HG02943 (cell line): Measurements from ENCODE around the gene SLC6A13.
"Not testable (repeated sequence)": the region's sequence is repeated elsewhere in the genome, so short reads cannot be mapped to it uniquely, and the experiment has no call there.

Source experiments
- ATAC-seq: cut with Tn5 transposase; IDR thresholded peaks from one replicate; pipeline ENCODE4 v1.9.1; 2021; ENCODE audit warnings: mild to moderate bottlenecking, low read depth, moderate library complexity; ENCODE audit not compliant: unreplicated experiment

SLC6A13 gene

GRCh38 chr12:236445-236844 lies 26.2 kb downstream of the SLC6A13 start:
- ATAC-seq: no peak

DNA sequence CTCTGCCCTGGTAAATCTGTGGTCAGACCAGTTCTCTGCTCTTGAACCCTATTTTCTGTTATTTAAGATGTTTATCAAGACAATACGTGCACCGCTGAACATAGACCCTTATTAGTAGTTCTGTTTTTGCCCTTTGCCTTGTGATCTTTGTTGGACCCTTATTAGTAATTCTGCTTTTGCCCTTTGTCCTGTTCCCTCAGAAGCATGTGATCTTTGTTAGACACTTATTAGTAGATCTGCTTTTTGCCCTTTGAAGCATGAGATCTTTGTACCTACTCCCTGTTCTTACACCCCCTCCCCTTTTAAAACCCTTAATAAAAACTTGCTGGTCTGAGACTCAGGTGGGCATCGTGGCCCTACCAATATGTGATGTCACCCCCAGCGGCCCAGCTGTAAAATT lies 26.7 kb downstream of the SLC6A13 start:
- ATAC-seq: not testable (repeated sequence)

DNA sequence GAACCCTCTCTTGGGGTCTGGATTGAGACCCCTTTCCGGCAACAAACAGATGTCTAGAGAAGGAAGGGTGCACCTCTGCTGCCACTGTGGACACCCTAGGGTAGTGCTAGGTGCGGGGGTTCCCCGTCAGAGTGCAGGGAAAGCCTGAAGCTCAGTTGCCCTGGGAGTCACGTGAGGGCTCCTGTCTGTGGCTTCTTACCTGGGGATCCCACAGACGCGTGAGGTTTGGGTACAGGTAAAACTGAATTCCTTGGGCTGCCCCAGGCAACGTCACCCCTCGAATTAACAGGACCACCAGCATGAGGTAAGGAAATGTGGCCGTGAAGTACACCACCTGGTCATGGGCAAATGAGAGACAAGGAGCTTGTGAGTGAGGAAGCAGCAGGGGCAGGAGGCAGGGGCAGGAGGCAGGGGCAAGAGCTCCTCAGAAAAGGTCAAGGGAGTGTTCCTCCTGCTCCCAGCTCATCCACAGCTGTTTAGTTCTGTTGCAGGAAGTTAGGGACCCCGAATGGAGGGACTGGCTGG lies 27.7 kb downstream of the SLC6A13 start:
- ATAC-seq: no peak

GRCh38 chr12:234019-234418 lies 28.6 kb downstream of the SLC6A13 start:
- no peak for ATAC-seq

DNA sequence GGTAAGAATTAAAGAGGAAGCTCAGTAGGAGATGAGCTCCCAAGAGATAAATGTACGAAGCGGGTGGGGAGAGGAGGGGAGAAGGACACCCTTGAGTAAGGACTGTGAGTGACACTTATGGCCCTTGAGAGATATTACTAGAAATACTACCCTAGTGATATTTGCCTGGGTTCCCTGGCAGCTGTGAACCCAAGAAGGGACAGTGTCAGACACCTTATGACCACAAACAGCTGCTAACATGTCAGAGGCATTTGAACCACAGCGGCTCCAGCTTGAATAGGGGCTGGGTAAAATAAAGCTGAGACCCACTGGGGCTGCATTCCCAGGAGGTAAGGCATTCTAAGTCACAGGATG lies 29.0 kb downstream of the SLC6A13 start:
- no peak for ATAC-seq

DNA sequence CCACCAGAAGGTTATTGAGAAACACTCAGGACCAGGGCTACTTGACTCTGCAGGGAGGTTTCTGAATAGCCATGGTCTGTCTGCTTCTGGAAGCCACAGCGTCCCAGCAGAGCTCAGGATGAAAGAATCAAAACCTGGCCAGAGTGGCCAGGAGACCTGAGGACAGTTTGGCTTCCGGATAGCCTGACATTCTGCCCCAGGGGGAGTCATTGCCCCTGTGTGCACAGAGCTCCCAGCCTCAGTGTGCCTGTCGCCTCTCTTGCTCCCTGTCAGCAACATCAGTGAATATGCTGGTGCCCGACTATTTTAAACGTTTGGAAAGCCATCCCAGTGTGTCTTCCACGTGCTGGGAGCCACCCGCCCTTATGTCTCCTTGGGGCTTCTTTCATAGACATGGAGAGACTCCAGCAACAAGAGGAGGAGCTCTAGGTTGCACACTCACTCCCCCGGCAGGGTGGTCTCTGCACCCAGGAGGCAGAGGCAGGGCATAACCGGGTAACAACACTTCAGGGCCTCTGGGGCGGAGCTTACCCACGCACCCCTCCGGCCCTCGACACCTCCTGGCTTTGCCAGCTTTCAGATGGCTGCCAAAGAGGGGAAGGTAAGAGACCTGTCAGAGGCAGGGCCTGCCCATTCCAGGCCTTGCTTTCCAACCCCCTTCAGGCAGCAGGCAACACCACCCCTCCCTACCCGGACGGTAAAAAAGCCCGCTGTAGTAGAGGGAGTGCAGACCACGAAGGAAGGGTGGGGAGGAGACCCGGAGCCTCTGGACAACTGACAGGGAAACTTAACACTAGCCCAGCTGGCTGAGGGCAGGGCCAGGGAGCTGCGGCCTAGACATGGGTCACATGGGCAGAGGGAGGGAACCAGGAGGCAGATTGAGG lies 29.7 kb downstream of the SLC6A13 start:
- ATAC-seq: no peak

- no peak for ATAC-seq
Measured at GRCh38 chr12:230925-231671, 31.5 kb downstream of the SLC6A13 start.

GRCh38 chr12:229441-230191 lies 33.0 kb downstream of the SLC6A13 start:
- no peak for ATAC-seq

GRCh38 chr12:228846-229200 lies 33.8 kb downstream of the SLC6A13 start:
- ATAC-seq: no peak

GRCh38 chr12:227923-228845 lies 34.5 kb downstream of the SLC6A13 start:
- ATAC-seq: no peak

DNA sequence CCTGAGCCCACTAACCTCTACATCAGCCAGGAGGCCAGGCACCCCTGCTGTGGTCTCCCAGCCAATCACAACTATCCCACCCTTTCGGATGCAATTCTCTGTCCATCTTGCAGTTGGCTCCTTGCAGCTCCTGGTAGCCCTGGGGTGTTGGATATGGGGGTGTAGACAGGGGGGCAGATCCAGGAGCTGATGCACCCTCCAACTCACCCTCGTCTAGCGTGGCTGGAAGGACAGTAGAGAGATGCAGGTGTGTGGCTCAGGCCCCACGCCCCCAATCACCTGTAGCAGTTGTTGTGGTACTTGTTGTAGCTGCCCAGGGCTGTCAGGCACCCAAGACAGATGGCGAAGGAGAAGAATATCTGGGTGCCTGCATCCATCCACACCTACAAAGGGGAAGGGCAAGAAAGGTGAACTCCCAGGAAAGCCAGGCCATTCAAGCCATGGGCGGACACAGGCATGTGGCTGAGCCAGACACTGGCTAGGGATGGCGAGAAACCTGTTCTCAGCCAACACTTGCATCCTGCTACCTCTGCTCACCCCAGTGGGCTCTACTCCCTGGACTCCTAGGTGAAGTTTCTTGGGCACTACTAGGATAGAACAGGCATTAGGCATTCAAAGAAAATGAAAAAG lies 35.2 kb downstream of the SLC6A13 start:
- no peak for ATAC-seq

GRCh38 chr12:226401-226800 lies 36.2 kb downstream of the SLC6A13 start:
- no peak for ATAC-seq

DNA sequence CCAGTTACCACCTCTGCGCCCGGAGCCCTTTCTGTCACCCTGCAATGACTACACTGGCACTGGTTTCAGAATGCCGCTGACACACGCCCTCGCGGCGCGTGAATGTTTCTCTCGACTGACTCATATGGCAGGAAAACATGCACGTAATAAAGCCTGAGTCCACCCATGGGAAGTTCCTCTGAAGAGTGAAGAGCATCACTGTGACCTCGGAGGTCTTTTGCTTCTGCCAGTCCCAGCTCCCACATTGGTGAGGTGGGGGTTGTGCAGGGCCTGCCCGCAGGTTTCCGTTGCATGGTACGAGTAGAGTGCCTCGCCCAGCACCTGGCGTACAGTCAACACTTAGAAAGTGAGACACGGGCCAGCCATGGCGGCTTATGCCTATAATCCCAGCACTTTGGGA lies 37.6 kb downstream of the SLC6A13 start:
- no peak for ATAC-seq

DNA sequence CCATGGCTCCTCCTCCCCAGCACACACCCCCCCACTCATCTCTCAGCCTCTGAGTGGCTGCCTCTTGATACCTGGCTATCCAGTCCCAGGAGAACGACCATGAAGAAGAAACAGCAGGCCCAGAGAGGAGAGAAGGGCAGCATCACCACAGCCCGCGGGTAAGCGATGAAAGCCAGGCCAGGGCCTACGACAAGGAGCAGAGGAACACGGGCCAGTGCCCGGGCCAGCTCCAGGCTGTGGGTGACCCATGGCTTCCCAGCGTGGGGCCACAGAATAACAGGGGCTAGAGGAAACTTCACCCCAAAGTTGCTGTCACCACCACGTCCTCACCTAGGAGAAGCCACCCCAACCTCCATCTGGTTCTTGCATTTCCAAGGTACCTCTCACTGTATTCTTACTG lies 38.3 kb downstream of the SLC6A13 start:
- ATAC-seq: no peak

- no peak for ATAC-seq
Measured at GRCh38 chr12:223841-224240, 38.8 kb downstream of the SLC6A13 start.

- no peak for ATAC-seq
Measured at GRCh38 chr12:221736-222135, 40.9 kb downstream of the SLC6A13 start.

GRCh38 chr12:220946-221550 lies 41.6 kb downstream of the SLC6A13 start:
- no peak for ATAC-seq

- no peak for ATAC-seq
Measured at GRCh38 chr12:220491-220890, 42.1 kb downstream of the SLC6A13 start.

- ATAC-seq: no peak
Measured at GRCh38 chr12:219891-220352, 42.7 kb downstream of the SLC6A13 start.
